Transverse colon (tissue), 4 donors: Measurements from ENCODE around the gene TCF7L2. TPM values are rescaled to one million over a fixed set of nuclear protein-coding genes. Genes with fewer than 3 reads are reported as not detected.

Experiments used
- DNase-seq: peaks from one replicate; pipeline ENCODE4 v3.0.0-alpha.2; 2019
- H3K27ac ChIP-seq, 4 donors: fragments of 200-600 bp; sonication (generic); 2 replicates each; pipeline ENCODE4 v1.5.1; 2016 to 2018; ENCODE audit warnings: inconsistent platforms in 4 of 4
- H3K27me3 ChIP-seq: fragments of 200-600 bp; sonication (generic); 2 replicates; pipeline ENCODE4 v1.5.1; 2017; ENCODE audit warnings: inconsistent platforms
- H3K36me3 ChIP-seq, 4 donors: fragments of 200-600 bp; sonication (generic); 2 replicates each; pipeline ENCODE4 v1.5.1; 2017 to 2019; ENCODE audit warnings: inconsistent platforms in 4 of 4
- H3K4me1 ChIP-seq, 4 donors: fragments of 200-600 bp; sonication (generic); 2 replicates each; pipeline ENCODE4 v1.5.1; 2017 to 2020; ENCODE audit warnings: inconsistent platforms in 4 of 4
- H3K4me3 ChIP-seq, 4 donors: fragments of 200-600 bp; sonication (generic); 1 replicate in 1 of 4; 2 replicates in 3 of 4; pipeline versions ENCODE4 v1.5.1 to v1.6.1; 2017 to 2019; ENCODE audit warnings: inconsistent platforms in 4 of 4
- H3K9me3 ChIP-seq, 2 donors: fragments of 200-600 bp; sonication (generic); 2 replicates each; pipeline ENCODE4 v1.5.1; 2017 to 2019; ENCODE audit warnings: inconsistent platforms in 2 of 2
- CTCF ChIP-seq, 5 experiments: fragments of 200-600 bp in 3 of 5; fragments of 450-650 bp in 2 of 5; sonication (generic) in 3 of 5; IDR thresholded peaks; 1 replicate in 2 of 5; 2 replicates in 3 of 5; pipeline ENCODE4 v1.5.1; 2016 to 2017; ENCODE audit warnings: antibody characterized with exemption in 5 of 5, inconsistent platforms in 3 of 5, mild to moderate bottlenecking in 2 of 5, moderate library complexity in 1 of 5
- EP300 ChIP-seq: sonication (generic); formaldehyde crosslinking; IDR thresholded peaks from one replicate; pipeline ENCODE4 v1.6.1; 2017; ENCODE audit warnings: antibody characterized with exemption, low read depth
- POLR2A ChIP-seq: fragments of 450-650 bp; IDR thresholded peaks from one replicate; pipeline ENCODE4 v1.6.1; 2016; ENCODE audit warnings: antibody characterized with exemption, mild to moderate bottlenecking, moderate library complexity
- POLR2AphosphoS5 ChIP-seq, 3 donors: sonication (generic); formaldehyde crosslinking; IDR thresholded peaks; one replicate each; pipeline ENCODE4 v1.6.1; 2016; ENCODE audit warnings: antibody characterized with exemption in 3 of 3
- WGBS, 2 donors: methylation state at CpG; one replicate each; pipeline ENCODE4 v1.1.5; 2018; ENCODE audit warnings: low coverage in 1 of 2; 5-methylcytosine and 5-hydroxymethylcytosine counted together
- in situ Hi-C, 4 donors: fragments of 200-750 bp; cut with MboI; loops; one replicate each; pipeline versions ENCODE4 v1.15.0 to v1.15.1; 2017; ENCODE audit warnings: low sequenced_read_pairs in 3 of 4, low pct_ligation_motif_present in 1 of 4, low pct_unique_long_range_greater_than_20kb in 1 of 4
- intact Hi-C: fragments of 100-400 bp; cut with DNase I; formaldehyde crosslinking; loops from one replicate; pipeline ENCODE4 v1.15.1; 2023; ENCODE audit warnings: low total_unique reads
- total RNA-seq, 4 donors: library from RNA; depleted of rRNA; stranded (reverse); fragments of >200 nt; gene quantifications; one replicate each; pipeline ENCODE4 v1.1.0, GENCODE V29; 2016

TCF7L2 gene
- total RNA-seq, 4 donors from 2014 or later: 84.6 to 249 (median 137) TPM

- 89 to 91% methylated on average over 9 to 12 of the region's 12 CpGs for WGBS, 2 donors
- H3K36me3 ChIP-seq: peaks cover 0 to 4% (median 0%) of the 10 kb centered on the region in 4 donors
- no peak overlapping the region for H3K4me3 ChIP-seq
- H3K27ac ChIP-seq: no peak overlapping the region
- intact Hi-C loops: no loop called here
- H3K9me3 ChIP-seq: no peaks in the 10 kb centered on the region
- H3K27me3 ChIP-seq: no peaks in the 10 kb centered on the region
- in situ Hi-C loops: no loop called here
- peaks cover 10 to 26% (median 16%) of the 10 kb centered on the region in 4 donors for H3K4me1 ChIP-seq
- DNase-seq: no peak
- no peak for TF ChIP-seq CTCF (IDR thresholded peaks at IDR 0.05)
- TF ChIP-seq POLR2A: no peak
- no peak for TF ChIP-seq EP300
- no peak for TF ChIP-seq POLR2AphosphoS5 (IDR thresholded peaks at IDR 0.05)
Measured at GRCh38 chr10:113044016-113044755, 94.1 kb downstream of the TCF7L2 start.

GRCh38 chr10:113045147-113046055, 95.4 kb downstream of the TCF7L2 start:
- Histone ChIP-seq H3K4me3 (no peak overlapping the region), H3K27me3 (no peaks in the 10 kb centered on the region), H3K36me3 (peaks cover 0 to 4% (median 0%) of the 10 kb centered on the region in 4 donors), H3K27ac (peak overlapping the region in 2 of 4 donors; percentile 22 to 33), H3K4me1 (peaks cover 10 to 26% (median 16%) of the 10 kb centered on the region in 4 donors), H3K9me3 (no peaks in the 10 kb centered on the region)
- no peak for DNase-seq
- WGBS, 2 donors: 72 to 75% methylated on average over 2 to 10 of the region's 10 CpGs
- intact Hi-C loops: no loop called here
- in situ Hi-C loops: no loop called here
- TF ChIP-seq CTCF (IDR thresholded peaks at IDR 0.05) (no peak), EP300 (no peak), POLR2AphosphoS5 (IDR thresholded peaks at IDR 0.05) (no peak), POLR2A (no peak)

GRCh38 chr10:113047151-113047550, 97.1 kb downstream of the TCF7L2 start:
- no peak for DNase-seq
- H3K36me3 ChIP-seq: no peaks in the 10 kb centered on the region
- H3K4me3 ChIP-seq: no peak overlapping the region
- H3K27ac ChIP-seq: peak overlapping the region in 2 of 4 donors; percentile 27 to 57
- in situ Hi-C loops: no loop called here
- TF ChIP-seq CTCF (IDR thresholded peaks at IDR 0.05) (no peak), POLR2AphosphoS5 (IDR thresholded peaks at IDR 0.05) (no peak)
- WGBS, 2 donors: 59% methylated on average over 4 of the region's 4 CpGs
- H3K4me1 ChIP-seq: peaks cover 10 to 33% (median 16%) of the 10 kb centered on the region in 4 donors
- H3K27me3 ChIP-seq: no peaks in the 10 kb centered on the region
- intact Hi-C loops: no loop called here
- H3K9me3 ChIP-seq: no peaks in the 10 kb centered on the region

GRCh38 chr10:113047605-113047962, 97.5 kb downstream of the TCF7L2 start:
- no peaks in the 10 kb centered on the region for H3K27me3 ChIP-seq
- peak overlapping the region; percentile 4 to 57 (median 24) for H3K27ac ChIP-seq
- H3K9me3 ChIP-seq: no peaks in the 10 kb centered on the region
- H3K4me1 ChIP-seq: peaks cover 10 to 34% (median 15%) of the 10 kb centered on the region in 4 donors
- WGBS, 2 donors: 50 to 64% methylated on average over 2 to 5 of the region's 5 CpGs
- intact Hi-C loops (no loop called here), in situ Hi-C loops (no loop called here)
- H3K36me3 ChIP-seq: no peaks in the 10 kb centered on the region
- DNase-seq: no peak
- TF ChIP-seq POLR2AphosphoS5 (IDR thresholded peaks at IDR 0.05) (no peak), EP300 (no peak), CTCF (IDR thresholded peaks at IDR 0.05) (no peak), POLR2A (no peak)
- no peak overlapping the region for H3K4me3 ChIP-seq
